Measurements from ENCODE around the gene TMEM187. TPM values are rescaled to one million over a fixed set of nuclear protein-coding genes. Genes with fewer than 3 reads are reported as not detected.

The TMEM187 gene
- total RNA-seq, 4 donors from 2014 or later = 1.5 to 9.5 (median 5.4) TPM

GRCh38 chrX:153981771-153982533 is 9.4 kb downstream of the TMEM187 start:
- no peak for TF ChIP-seq EP300 (IDR thresholded peaks at IDR 0.05)
- TF ChIP-seq POLR2AphosphoS5 (IDR thresholded peaks at IDR 0.05) = no peak
- TF ChIP-seq CTCF (IDR thresholded peaks at IDR 0.05) = no peak
- no peak for TF ChIP-seq POLR2A (IDR thresholded peaks at IDR 0.05)
- Histone ChIP-seq H3K36me3 (no peaks in the 10 kb centered on the region), H3K4me3 (no peak overlapping the region), H3K9me3 (no peaks in the 10 kb centered on the region), H3K4me1 (peaks cover 0 to 5% (median 0%) of the 10 kb centered on the region in 3 donors), H3K27me3 (no peaks in the 10 kb centered on the region), H3K27ac (peak overlapping the region in 2 of 4 donors; percentile 24 to 54)
- ATAC-seq = peak; percentile 46
- no CpG with 5 or more reads among the region's 52 CpGs for WGBS, 2 donors (ENCODE audit: low coverage in 1 of 2)

GRCh38 chrX:153983321-153983801 is 10.8 kb downstream of the TMEM187 start:
- TF ChIP-seq CTCF (IDR thresholded peaks at IDR 0.05) (no peak), EP300 (IDR thresholded peaks at IDR 0.05) (no peak), POLR2AphosphoS5 (IDR thresholded peaks at IDR 0.05) (no peak)
- no peaks in the 10 kb centered on the region for H3K9me3 ChIP-seq
- ATAC-seq = no peak
- no peaks in the 10 kb centered on the region for H3K27me3 ChIP-seq
- H3K36me3 ChIP-seq = no peaks in the 10 kb centered on the region
- H3K27ac ChIP-seq = no peak overlapping the region
- H3K4me3 ChIP-seq = no peak overlapping the region
- peaks cover 0 to 5% (median 0%) of the 10 kb centered on the region in 3 donors for H3K4me1 ChIP-seq
- no CpG with 5 or more reads among the region's 12 CpGs for WGBS, 2 donors (ENCODE audit: low coverage in 1 of 2)

- H3K27ac ChIP-seq = peak overlapping the region in 3 of 4 donors; percentile 40 to 74 (median 68)
- no peak for TF ChIP-seq POLR2AphosphoS5 (IDR thresholded peaks at IDR 0.05)
- no peak for TF ChIP-seq CTCF (IDR thresholded peaks at IDR 0.05)
- TF ChIP-seq EP300 (IDR thresholded peaks at IDR 0.05) = no peak
- TF ChIP-seq POLR2A (IDR thresholded peaks at IDR 0.05) = no peak
- no peak for ATAC-seq
These were observed 12.0 kb downstream of the TMEM187 start for GRCh38 chrX:153984351-153985178.

GRCh38 chrX:153988493-153988892 is 15.9 kb downstream of the TMEM187 start:
- ATAC-seq = no peak
- WGBS, 2 donors (ENCODE audit: low coverage in 1 of 2) = 78 to 100% methylated on average over 1 to 8 of the region's 12 CpGs
- Histone ChIP-seq H3K4me3 (no peak overlapping the region), H3K27me3 (no peaks in the 10 kb centered on the region), H3K9me3 (no peaks in the 10 kb centered on the region), H3K36me3 (no peaks in the 10 kb centered on the region), H3K4me1 (peaks cover 0 to 5% (median 0%) of the 10 kb centered on the region in 3 donors), H3K27ac (no peak overlapping the region)
- TF ChIP-seq POLR2AphosphoS5 (IDR thresholded peaks at IDR 0.05) (no peak), POLR2A (IDR thresholded peaks at IDR 0.05) (no peak), EP300 (IDR thresholded peaks at IDR 0.05) (no peak), CTCF (IDR thresholded peaks at IDR 0.05) (no peak)

More at GRCh38 chrX:153984351-153985178, 12.0 kb downstream of the TMEM187 start:
- Histone ChIP-seq H3K4me1 (peaks cover 0 to 5% (median 0%) of the 10 kb centered on the region in 3 donors), H3K4me3 (no peak overlapping the region), H3K27me3 (no peaks in the 10 kb centered on the region), H3K36me3 (no peaks in the 10 kb centered on the region), H3K9me3 (no peaks in the 10 kb centered on the region)
- 67 to 80% methylated on average over 3 of the region's 20 CpGs for WGBS, 2 donors (ENCODE audit: low coverage in 1 of 2)
